Panc1 (cell line): ENCODE measurements around the gene MINAR2. TPM values are rescaled to one million over a fixed set of nuclear protein-coding genes. Genes with fewer than 3 reads are reported as not detected.

Experiments used
- ATAC-seq: fragments of 200-7000 bp; cut with Tn5 transposase; 2 replicates; pipeline ENCODE4 v1.9.1; 2020; ENCODE audit warnings: mild to moderate bottlenecking, moderate library complexity
- Bru-seq: library from RNA; stranded (reverse); fragments of 400-500 nt; gene quantifications from one replicate; lab custom pipeline; 2021; lab: Mats Ljungman, UMichigan
- BruChase-seq, 2 experiments: library from RNA; stranded (reverse); fragments of 400-500 nt; gene quantifications; one replicate each; lab custom pipeline; 2021; lab: Mats Ljungman, UMichigan
- BruUV-seq: library from RNA; stranded (reverse); fragments of 400-500 nt; replicated peaks from 2 replicates; lab custom pipeline; 2021; lab: Mats Ljungman, UMichigan
- CTCF ChIA-PET: fragments of 300-600 bp; sonication (Branson Sonifier 250); formaldehyde crosslinking; loops from one replicate; lab custom pipeline; 2022; ENCODE audit warnings: antibody characterized with exemption; lab: Charles Lee
- POLR2A ChIA-PET: fragments of 300-600 bp; sonication (Branson Sonifier 250); formaldehyde crosslinking; loops from one replicate; lab custom pipeline; 2022; ENCODE audit warnings: antibody characterized with exemption; lab: Charles Lee
- DNase-seq: peaks from one replicate; pipeline ENCODE4 v3.0.0-alpha.2; 2010; ENCODE audit warnings: low read depth, low spot score
- H3K27ac ChIP-seq: 2 replicates; pipeline ENCODE4 v1.5.1; 2011; ENCODE audit warnings: mild to moderate bottlenecking, low read length, inconsistent platforms
- H3K27me3 ChIP-seq: fragments of 200-500 bp; sonication (Bioruptor generic); 2 replicates; pipeline ENCODE4 v1.6.0; 2014; ENCODE audit warnings: low read length, inconsistent platforms; ENCODE audit not compliant: control insufficient read depth, insufficient read depth
- H3K36me3 ChIP-seq: fragments of 200-500 bp; sonication (Bioruptor generic); 2 replicates; pipeline ENCODE4 v1.5.1; 2014; ENCODE audit warnings: inconsistent platforms, mild to moderate bottlenecking, low read length, moderate library complexity; ENCODE audit not compliant: control insufficient read depth, insufficient read depth
- H3K4me1 ChIP-seq: 2 replicates; pipeline ENCODE4 v1.5.1; 2011; ENCODE audit warnings: inconsistent platforms, mild to moderate bottlenecking, low read length, moderate library complexity; ENCODE audit not compliant: control insufficient read depth, insufficient read depth
- H3K4me3 ChIP-seq, 2 experiments: 2 replicates each; pipeline ENCODE4 v1.5.1; 2011 to 2012; ENCODE audit warnings: low read depth in 2 of 2, low read length in 2 of 2, mild to moderate bottlenecking in 2 of 2, inconsistent platforms in 1 of 2, moderate library complexity in 1 of 2
- H3K9me3 ChIP-seq: fragments of 200-500 bp; sonication (Bioruptor generic); 2 replicates; pipeline ENCODE4 v1.5.1; 2014; ENCODE audit warnings: low read depth, mild to moderate bottlenecking, inconsistent platforms, low read length, moderate library complexity; ENCODE audit not compliant: control insufficient read depth, insufficient read depth
- CTCF ChIP-seq: fragments of 450-650 bp; IDR thresholded peaks from 2 replicates; pipeline ENCODE4 v1.5.1; 2017; ENCODE audit warnings: mild to moderate bottlenecking
- POLR2AphosphoS5 ChIP-seq: IDR thresholded peaks from 2 replicates; pipeline ENCODE4 v1.6.1; 2012; ENCODE audit warnings: mild to moderate bottlenecking, low read depth, low read length, moderate library complexity
- REST ChIP-seq, 2 experiments: IDR thresholded peaks; 2 replicates each; pipeline ENCODE4 v1.6.1; 2011 to 2012; ENCODE audit warnings: low read depth in 2 of 2, control low read depth in 1 of 2, low read length in 1 of 2, mild to moderate bottlenecking in 1 of 2, moderate library complexity in 1 of 2; ENCODE audit not compliant: insufficient read depth in 1 of 2
- SIN3A ChIP-seq: IDR thresholded peaks from 2 replicates; pipeline ENCODE4 v1.6.1; 2012; ENCODE audit warnings: low read depth, mild to moderate bottlenecking, low read length, moderate library complexity, borderline replicate concordance; ENCODE audit not compliant: insufficient read depth
- TCF7L2 ChIP-seq: IDR thresholded peaks from 2 replicates; pipeline ENCODE4 v1.6.1; 2011; ENCODE audit warnings: mild to moderate bottlenecking, low read depth, low read length, inconsistent platforms
- in situ Hi-C: cut with HindIII; loops from 2 replicates; pipeline ENCODE4 v1.10.0; 2016; ENCODE audit warnings: low sequenced_read_pairs, low pct_unique_long_range_greater_than_20kb
- intact Hi-C: fragments of 100-400 bp; cut with micrococcal nuclease; formaldehyde crosslinking; loops from one replicate; pipeline ENCODE4 v1.10.0; 2022; ENCODE audit not compliant: unreplicated experiment
- long read RNA-seq: library from polyadenylated mRNA; unstranded; transcript quantifications from one replicate; pipeline ENCODE4 v2.0.0, GENCODE V29; 2021; ENCODE audit not compliant: unreplicated experiment
- polyA plus RNA-seq: library from polyadenylated mRNA; unstranded; fragments of >200 nt; gene quantifications from one replicate; pipeline ENCODE4 v1.2.1, GENCODE V29; 2012; ENCODE audit warnings: missing spikeins; ENCODE audit not compliant: insufficient read length
- total RNA-seq: library from RNA; stranded (reverse); gene quantifications from one replicate; pipeline ENCODE4 v1.2.1, GENCODE V29; 2021; ENCODE audit not compliant: unreplicated experiment

MINAR2 gene
- total RNA-seq, result not detected
- not detected for polyA plus RNA-seq
- percentile 8 among the genes with signal in this experiment for Bru-seq, nascent RNA
- BruChase-seq, experiment 1, labeled RNA remaining after a 2-hour chase, result not detected
- not detected for BruChase-seq, experiment 2, labeled RNA remaining after a 6-hour chase
- long read RNA-seq, result 0 reads

GRCh38 chr5:129747572-129748407 lies at the start of gene MINAR2:
TSS of gene MINAR2 (plus strand) at chr5:129748094. CDS start at chr5:129748191, 97 bp downstream.
- H3K36me3 ChIP-seq, result no peaks in the 10 kb centered on the region
- H3K4me1 ChIP-seq, result no peaks in the 10 kb centered on the region
- no peaks in the 10 kb centered on the region for H3K27me3 ChIP-seq
- no peak within 1 kb of the TSS for H3K4me3 ChIP-seq
- no peak for DNase-seq
- intact Hi-C loops (no loop called here), in situ Hi-C loops (no loop called here)
- TF ChIP-seq TCF7L2 (no peak), POLR2AphosphoS5 (no peak), REST (IDR thresholded peaks at IDR 0.05; ENCODE audit: insufficient read depth in 1 of 2, low read depth in 2 of 2, low read length in 1 of 2) (no peak), CTCF (no peak), SIN3A (no peak)
- no TSS peak for BruUV-seq
- H3K9me3 ChIP-seq, result no peaks in the 10 kb centered on the region
- CTCF ChIA-PET, result no interaction called here
- ATAC-seq, result no peak
- no peak within 1 kb of the TSS for H3K27ac ChIP-seq
- POLR2A ChIA-PET, result interaction anchor here (0.5 kb wide), 1 partner anchor 1103 kb away, joined by 5 read pairs; no protein-coding TSS in a partner anchor

- H3K36me3 ChIP-seq, result no peaks in the 10 kb centered on the region
- ChIA-PET CTCF (no interaction called here), POLR2A (no interaction called here)
- BruUV-seq, result no TSS peak
- H3K4me1 ChIP-seq, result no peaks in the 10 kb centered on the region
- in situ Hi-C loops, result no loop called here
- H3K27me3 ChIP-seq, result no peaks in the 10 kb centered on the region
- TF ChIP-seq POLR2AphosphoS5, result no peak
- no peak for TF ChIP-seq SIN3A
- no peak for TF ChIP-seq TCF7L2
- no peak for TF ChIP-seq CTCF
- no peak for TF ChIP-seq REST (IDR thresholded peaks at IDR 0.05; ENCODE audit: insufficient read depth in 1 of 2, low read depth in 2 of 2, low read length in 1 of 2)
- no peak overlapping the region for H3K4me3 ChIP-seq
- no peak overlapping the region for H3K27ac ChIP-seq
- intact Hi-C loops, result no loop called here
- H3K9me3 ChIP-seq, result no peaks in the 10 kb centered on the region
- ATAC-seq (no peak), DNase-seq (no peak)
These were observed 49.2 kb upstream of the MINAR2 start for GRCh38 chr5:129698661-129699060.
